Measurements from ENCODE around the gene ARHGEF12.
A peak's percentile ranks its signal among the peaks of the same experiment; 100 is the strongest.

The ARHGEF12 gene

GRCh38 chr11:120335908-120336640 is at the start of gene ARHGEF12:
TSS of gene ARHGEF12 (plus strand) at chr11:120336413. CDS start at chr11:120337244, 831 bp downstream.
- peak; percentile 22; the same call in 1 of the 2 replicates for TF ChIP-seq CTCF (conservative IDR thresholded peaks at IDR 0.05; ENCODE audit: low read depth, low read length)
- peak within 1 kb of the TSS; percentile 87 for H3K27ac ChIP-seq
- no peaks in the 10 kb centered on the region for H3K27me3 ChIP-seq (ENCODE audit: insufficient read depth, low read depth)
- no peaks in the 10 kb centered on the region for H4K20me1 ChIP-seq (ENCODE audit: insufficient read depth)
- H2AFZ ChIP-seq (ENCODE audit: low read depth) = peak within 1 kb of the TSS; percentile 71
- H3K4me2 ChIP-seq = peak within 1 kb of the TSS; percentile 99
- H3K4me3 ChIP-seq (IDR thresholded peaks at IDR 0.05; ENCODE audit: insufficient read depth, low read depth, low read length) = no peak within 1 kb of the TSS
- H3K9ac ChIP-seq = peak within 1 kb of the TSS; percentile 84
- H3K79me2 ChIP-seq (ENCODE audit: insufficient read depth, low read depth) = peaks cover 45% of the 10 kb centered on the region
- peaks cover 44% of the 10 kb centered on the region for H3K4me1 ChIP-seq (ENCODE audit: low read depth, poor library complexity, severe bottlenecking)
- H3K36me3 ChIP-seq (ENCODE audit: insufficient read depth) = no peaks in the 10 kb centered on the region

DNA sequence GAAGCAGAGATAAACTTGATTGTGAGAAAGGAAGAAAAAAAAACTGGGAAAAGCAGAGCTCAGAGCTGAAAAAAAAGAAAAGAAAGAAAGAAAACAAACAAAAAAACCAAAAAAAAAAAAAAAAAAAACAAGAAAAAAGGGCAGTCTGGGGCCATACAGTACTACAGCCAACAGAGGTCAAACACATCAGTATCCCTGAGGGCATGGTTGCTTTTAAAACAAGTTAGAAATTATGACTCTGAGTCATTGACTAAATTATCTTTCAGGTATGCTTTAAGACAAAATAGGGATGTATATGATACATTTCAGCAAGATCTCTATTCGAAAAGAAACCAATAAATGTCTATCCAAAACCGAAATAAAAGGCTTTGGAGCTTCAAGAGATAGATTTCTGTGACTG is 48.2 kb upstream of the ARHGEF12 start:
- H2AFZ ChIP-seq (ENCODE audit: low read depth) = no peak overlapping the region
- no peaks in the 10 kb centered on the region for H3K79me2 ChIP-seq (ENCODE audit: insufficient read depth, low read depth)
- H4K20me1 ChIP-seq (ENCODE audit: insufficient read depth) = no peaks in the 10 kb centered on the region
- no peaks in the 10 kb centered on the region for H3K36me3 ChIP-seq (ENCODE audit: insufficient read depth)
- no peaks in the 10 kb centered on the region for H3K27me3 ChIP-seq (ENCODE audit: insufficient read depth, low read depth)
- no peak overlapping the region for H3K27ac ChIP-seq
- H3K4me3 ChIP-seq (IDR thresholded peaks at IDR 0.05; ENCODE audit: insufficient read depth, low read depth, low read length) = no peak overlapping the region
- H3K4me1 ChIP-seq (ENCODE audit: low read depth, poor library complexity, severe bottlenecking) = no peaks in the 10 kb centered on the region
- TF ChIP-seq CTCF (conservative IDR thresholded peaks at IDR 0.05; ENCODE audit: low read depth, low read length) = no peak
- no peak overlapping the region for H3K4me2 ChIP-seq
- no peak overlapping the region for H3K9ac ChIP-seq

DNA sequence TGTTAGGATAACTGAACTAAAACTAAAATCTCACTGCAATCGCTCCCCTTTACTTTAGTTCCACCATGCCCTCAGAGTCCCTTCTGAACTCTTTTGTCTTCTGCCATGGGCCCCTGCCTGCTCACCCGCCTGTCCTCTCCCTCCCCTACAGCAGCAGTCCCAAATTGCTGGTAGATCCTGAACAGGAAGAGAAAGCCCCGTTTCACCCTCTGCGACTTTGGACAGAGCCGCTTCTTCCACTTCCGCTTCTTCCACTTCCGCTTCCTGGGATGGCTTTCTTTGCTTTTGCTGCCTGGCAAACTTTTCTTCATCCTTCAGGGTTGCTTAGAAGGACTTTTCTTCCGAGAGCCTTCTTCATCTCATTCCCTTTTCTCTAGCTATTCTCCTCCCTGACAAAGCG is 46.8 kb upstream of the ARHGEF12 start:
- Histone ChIP-seq H3K4me3 (IDR thresholded peaks at IDR 0.05; ENCODE audit: insufficient read depth, low read depth, low read length) (no peak overlapping the region), H3K4me1 (ENCODE audit: low read depth, poor library complexity, severe bottlenecking) (no peaks in the 10 kb centered on the region), H3K79me2 (ENCODE audit: insufficient read depth, low read depth) (no peaks in the 10 kb centered on the region), H3K4me2 (no peak overlapping the region), H2AFZ (ENCODE audit: low read depth) (no peak overlapping the region), H3K27me3 (ENCODE audit: insufficient read depth, low read depth) (no peaks in the 10 kb centered on the region), H3K36me3 (ENCODE audit: insufficient read depth) (no peaks in the 10 kb centered on the region), H3K9ac (no peak overlapping the region), H4K20me1 (ENCODE audit: insufficient read depth) (no peaks in the 10 kb centered on the region), H3K27ac (no peak overlapping the region)
- no peak for TF ChIP-seq CTCF (conservative IDR thresholded peaks at IDR 0.05; ENCODE audit: low read depth, low read length)

GRCh38 chr11:120290956-120291355 is 45.3 kb upstream of the ARHGEF12 start:
- no peak for TF ChIP-seq CTCF (conservative IDR thresholded peaks at IDR 0.05; ENCODE audit: low read depth, low read length)
- no peaks in the 10 kb centered on the region for H3K27me3 ChIP-seq (ENCODE audit: insufficient read depth, low read depth)
- H3K9ac ChIP-seq = no peak overlapping the region

More at GRCh38 chr11:120290956-120291355, 45.3 kb upstream of the ARHGEF12 start:
- Histone ChIP-seq H3K36me3 (ENCODE audit: insufficient read depth) (no peaks in the 10 kb centered on the region), H3K4me3 (IDR thresholded peaks at IDR 0.05; ENCODE audit: insufficient read depth, low read depth, low read length) (no peak overlapping the region), H3K27ac (no peak overlapping the region), H4K20me1 (ENCODE audit: insufficient read depth) (no peaks in the 10 kb centered on the region), H3K79me2 (ENCODE audit: insufficient read depth, low read depth) (no peaks in the 10 kb centered on the region), H3K4me1 (ENCODE audit: low read depth, poor library complexity, severe bottlenecking) (no peaks in the 10 kb centered on the region), H3K4me2 (no peak overlapping the region), H2AFZ (ENCODE audit: low read depth) (no peak overlapping the region)

Measured in KMS-11 (cell line).